ENCODE measurements around the gene TRIM56.
"Not testable (repeated sequence)": the region's sequence is repeated elsewhere in the genome, so short reads cannot be mapped to it uniquely, and the experiment has no call there.

GRCh38 chr7:101076183-101076582 is 9.1 kb upstream of the TRIM56 start:
- TF ChIP-seq RFX5 (IDR thresholded peaks at IDR 0.05; ENCODE audit: low read depth, low read length); POLR2A (IDR thresholded peaks at IDR 0.05; ENCODE audit: low read depth, low read length); MAFK (IDR thresholded peaks at IDR 0.05; ENCODE audit: low read depth, low read length); MXI1 (IDR thresholded peaks at IDR 0.05; ENCODE audit: borderline replicate concordance, low read depth, low read length); CEBPB (IDR thresholded peaks at IDR 0.05; ENCODE audit: low read depth, low read length); MAZ (IDR thresholded peaks at IDR 0.05; ENCODE audit: borderline replicate concordance, low read depth, low read length); BHLHE40 (IDR thresholded peaks at IDR 0.05; ENCODE audit: low read depth, low read length); SMC3 (IDR thresholded peaks at IDR 0.05; ENCODE audit: low read depth, low read length); RAD21 (IDR thresholded peaks at IDR 0.05; ENCODE audit: low read length); CHD1 (IDR thresholded peaks at IDR 0.05; ENCODE audit: low read depth, low read length); RCOR1 (IDR thresholded peaks at IDR 0.05; ENCODE audit: insufficient replicate concordance, low read length); USF2 (IDR thresholded peaks at IDR 0.05; ENCODE audit: low read depth, low read length): not testable (repeated sequence)
- TF ChIP-seq, protein P1, sequence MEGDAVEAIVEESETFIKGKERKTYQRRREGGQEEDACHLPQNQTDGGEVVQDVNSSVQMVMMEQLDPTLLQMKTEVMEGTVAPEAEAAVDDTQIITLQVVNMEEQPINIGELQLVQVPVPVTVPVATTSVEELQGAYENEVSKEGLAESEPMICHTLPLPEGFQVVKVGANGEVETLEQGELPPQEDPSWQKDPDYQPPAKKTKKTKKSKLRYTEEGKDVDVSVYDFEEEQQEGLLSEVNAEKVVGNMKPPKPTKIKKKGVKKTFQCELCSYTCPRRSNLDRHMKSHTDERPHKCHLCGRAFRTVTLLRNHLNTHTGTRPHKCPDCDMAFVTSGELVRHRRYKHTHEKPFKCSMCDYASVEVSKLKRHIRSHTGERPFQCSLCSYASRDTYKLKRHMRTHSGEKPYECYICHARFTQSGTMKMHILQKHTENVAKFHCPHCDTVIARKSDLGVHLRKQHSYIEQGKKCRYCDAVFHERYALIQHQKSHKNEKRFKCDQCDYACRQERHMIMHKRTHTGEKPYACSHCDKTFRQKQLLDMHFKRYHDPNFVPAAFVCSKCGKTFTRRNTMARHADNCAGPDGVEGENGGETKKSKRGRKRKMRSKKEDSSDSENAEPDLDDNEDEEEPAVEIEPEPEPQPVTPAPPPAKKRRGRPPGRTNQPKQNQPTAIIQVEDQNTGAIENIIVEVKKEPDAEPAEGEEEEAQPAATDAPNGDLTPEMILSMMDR (conservative IDR thresholded peaks at IDR 0.05; ENCODE audit: low read depth, low read length), result not testable (repeated sequence)
- TF ChIP-seq, protein P2, sequence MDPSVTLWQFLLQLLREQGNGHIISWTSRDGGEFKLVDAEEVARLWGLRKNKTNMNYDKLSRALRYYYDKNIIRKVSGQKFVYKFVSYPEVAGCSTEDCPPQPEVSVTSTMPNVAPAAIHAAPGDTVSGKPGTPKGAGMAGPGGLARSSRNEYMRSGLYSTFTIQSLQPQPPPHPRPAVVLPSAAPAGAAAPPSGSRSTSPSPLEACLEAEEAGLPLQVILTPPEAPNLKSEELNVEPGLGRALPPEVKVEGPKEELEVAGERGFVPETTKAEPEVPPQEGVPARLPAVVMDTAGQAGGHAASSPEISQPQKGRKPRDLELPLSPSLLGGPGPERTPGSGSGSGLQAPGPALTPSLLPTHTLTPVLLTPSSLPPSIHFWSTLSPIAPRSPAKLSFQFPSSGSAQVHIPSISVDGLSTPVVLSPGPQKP (IDR thresholded peaks at IDR 0.05; ENCODE audit: borderline replicate concordance, low read depth, low read length), result not testable (repeated sequence)

Data from IMR-90 (cell line).